Transverse colon (tissue), 4 donors: ENCODE measurements around the gene PYGO2. TPM values are rescaled to one million over a fixed set of nuclear protein-coding genes. Genes with fewer than 3 reads are reported as not detected.
"Not testable (repeated sequence)": the region's sequence is repeated elsewhere in the genome, so short reads cannot be mapped to it uniquely, and the experiment has no call there.

Experiments used
- DNase-seq: peaks from one replicate; pipeline ENCODE4 v3.0.0-alpha.2; 2019
- H3K27ac ChIP-seq, 4 donors: fragments of 200-600 bp; sonication (generic); 2 replicates each; pipeline ENCODE4 v1.5.1; 2016 to 2018; ENCODE audit warnings: inconsistent platforms in 4 of 4
- H3K27me3 ChIP-seq: fragments of 200-600 bp; sonication (generic); 2 replicates; pipeline ENCODE4 v1.5.1; 2017; ENCODE audit warnings: inconsistent platforms
- H3K36me3 ChIP-seq, 4 donors: fragments of 200-600 bp; sonication (generic); 2 replicates each; pipeline ENCODE4 v1.5.1; 2017 to 2019; ENCODE audit warnings: inconsistent platforms in 4 of 4
- H3K4me1 ChIP-seq, 4 donors: fragments of 200-600 bp; sonication (generic); 2 replicates each; pipeline ENCODE4 v1.5.1; 2017 to 2020; ENCODE audit warnings: inconsistent platforms in 4 of 4
- H3K4me3 ChIP-seq, 4 donors: fragments of 200-600 bp; sonication (generic); 1 replicate in 1 of 4; 2 replicates in 3 of 4; pipeline versions ENCODE4 v1.5.1 to v1.6.1; 2017 to 2019; ENCODE audit warnings: inconsistent platforms in 4 of 4
- H3K9me3 ChIP-seq, 2 donors: fragments of 200-600 bp; sonication (generic); 2 replicates each; pipeline ENCODE4 v1.5.1; 2017 to 2019; ENCODE audit warnings: inconsistent platforms in 2 of 2
- EP300 ChIP-seq: sonication (generic); formaldehyde crosslinking; IDR thresholded peaks from one replicate; pipeline ENCODE4 v1.6.1; 2017; ENCODE audit warnings: antibody characterized with exemption, low read depth
- POLR2A ChIP-seq: fragments of 450-650 bp; IDR thresholded peaks from one replicate; pipeline ENCODE4 v1.6.1; 2016; ENCODE audit warnings: antibody characterized with exemption, mild to moderate bottlenecking, moderate library complexity
- POLR2AphosphoS5 ChIP-seq, 3 donors: sonication (generic); formaldehyde crosslinking; IDR thresholded peaks; one replicate each; pipeline ENCODE4 v1.6.1; 2016; ENCODE audit warnings: antibody characterized with exemption in 3 of 3
- WGBS, 2 donors: methylation state at CpG; one replicate each; pipeline ENCODE4 v1.1.5; 2018; ENCODE audit warnings: low coverage in 1 of 2; 5-methylcytosine and 5-hydroxymethylcytosine counted together
- in situ Hi-C, 4 donors: fragments of 200-750 bp; cut with MboI; loops; one replicate each; pipeline versions ENCODE4 v1.15.0 to v1.15.1; 2017; ENCODE audit warnings: low sequenced_read_pairs in 3 of 4, low pct_ligation_motif_present in 1 of 4, low pct_unique_long_range_greater_than_20kb in 1 of 4
- intact Hi-C: fragments of 100-400 bp; cut with DNase I; formaldehyde crosslinking; loops from one replicate; pipeline ENCODE4 v1.15.1; 2023; ENCODE audit warnings: low total_unique reads
- total RNA-seq, 4 donors: library from RNA; depleted of rRNA; stranded (reverse); fragments of >200 nt; gene quantifications; one replicate each; pipeline ENCODE4 v1.1.0, GENCODE V29; 2016
- TF ChIP-seq, protein P1 (sequence below), 5 experiments: fragments of 200-600 bp in 3 of 5; fragments of 450-650 bp in 2 of 5; sonication (generic) in 3 of 5; IDR thresholded peaks; 1 replicate in 2 of 5; 2 replicates in 3 of 5; pipeline ENCODE4 v1.5.1; 2016 to 2017; ENCODE audit warnings: antibody characterized with exemption in 5 of 5, inconsistent platforms in 3 of 5, mild to moderate bottlenecking in 2 of 5, moderate library complexity in 1 of 5

The PYGO2 gene
- total RNA-seq, 4 donors from 2014 or later, result 23.3 to 63.7 (median 29.0) TPM

DNA sequence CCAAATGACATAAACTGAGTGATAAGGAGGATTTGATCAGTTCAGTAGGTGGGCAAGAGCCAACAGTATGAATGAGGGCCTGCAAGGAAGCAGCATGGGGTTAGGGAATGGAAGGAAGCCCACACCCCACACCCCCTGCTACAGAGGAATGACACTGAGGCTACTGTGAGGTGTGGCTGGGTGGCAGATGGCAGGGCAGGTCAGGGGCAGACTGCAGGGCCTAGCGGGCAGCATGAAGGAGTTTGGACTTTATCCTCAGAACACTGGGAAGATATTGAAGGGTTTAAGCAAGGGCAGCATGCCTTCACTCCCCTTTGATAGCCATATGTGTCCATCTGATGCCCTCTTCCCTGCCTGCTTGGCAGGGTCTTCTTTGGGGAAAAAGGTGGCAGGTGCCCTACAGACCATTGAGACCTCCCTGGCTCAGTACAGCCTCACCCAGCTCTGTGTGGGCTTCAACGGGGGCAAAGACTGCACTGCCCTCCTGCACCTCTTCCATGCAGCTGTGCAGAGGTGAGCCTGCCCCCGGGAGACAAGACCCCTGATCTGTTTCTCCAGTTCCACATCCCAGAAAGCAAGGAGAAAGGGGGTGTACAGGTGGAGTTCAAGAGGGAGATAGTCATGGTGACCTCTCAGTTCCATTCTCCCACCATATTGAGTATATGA, 27.7 kb upstream of the PYGO2 start:
- in situ Hi-C loops, result no loop called here
- TF ChIP-seq EP300, result no peak
- TF ChIP-seq POLR2A, result no peak
- TF ChIP-seq, protein P1, sequence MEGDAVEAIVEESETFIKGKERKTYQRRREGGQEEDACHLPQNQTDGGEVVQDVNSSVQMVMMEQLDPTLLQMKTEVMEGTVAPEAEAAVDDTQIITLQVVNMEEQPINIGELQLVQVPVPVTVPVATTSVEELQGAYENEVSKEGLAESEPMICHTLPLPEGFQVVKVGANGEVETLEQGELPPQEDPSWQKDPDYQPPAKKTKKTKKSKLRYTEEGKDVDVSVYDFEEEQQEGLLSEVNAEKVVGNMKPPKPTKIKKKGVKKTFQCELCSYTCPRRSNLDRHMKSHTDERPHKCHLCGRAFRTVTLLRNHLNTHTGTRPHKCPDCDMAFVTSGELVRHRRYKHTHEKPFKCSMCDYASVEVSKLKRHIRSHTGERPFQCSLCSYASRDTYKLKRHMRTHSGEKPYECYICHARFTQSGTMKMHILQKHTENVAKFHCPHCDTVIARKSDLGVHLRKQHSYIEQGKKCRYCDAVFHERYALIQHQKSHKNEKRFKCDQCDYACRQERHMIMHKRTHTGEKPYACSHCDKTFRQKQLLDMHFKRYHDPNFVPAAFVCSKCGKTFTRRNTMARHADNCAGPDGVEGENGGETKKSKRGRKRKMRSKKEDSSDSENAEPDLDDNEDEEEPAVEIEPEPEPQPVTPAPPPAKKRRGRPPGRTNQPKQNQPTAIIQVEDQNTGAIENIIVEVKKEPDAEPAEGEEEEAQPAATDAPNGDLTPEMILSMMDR (IDR thresholded peaks at IDR 0.05), result no peak
- TF ChIP-seq POLR2AphosphoS5 (IDR thresholded peaks at IDR 0.05), result peak in 1 of 3 donors; percentile 10
- 74% methylated on average over 3 of the region's 3 CpGs; no CpG with 5 or more reads in 1 of the 2 donors for WGBS, 2 donors
- no peak overlapping the region for H3K27ac ChIP-seq
- peaks cover under 1 to 12% (median 6%) of the 10 kb centered on the region in 4 donors for H3K4me1 ChIP-seq
- no peak overlapping the region for H3K4me3 ChIP-seq
- peaks cover 0 to 9% (median 0%) of the 10 kb centered on the region in 4 donors for H3K36me3 ChIP-seq
- H3K9me3 ChIP-seq, result no peaks in the 10 kb centered on the region
- DNase-seq, result no peak
- H3K27me3 ChIP-seq, result no peaks in the 10 kb centered on the region
- intact Hi-C loops, result no loop called here

DNA sequence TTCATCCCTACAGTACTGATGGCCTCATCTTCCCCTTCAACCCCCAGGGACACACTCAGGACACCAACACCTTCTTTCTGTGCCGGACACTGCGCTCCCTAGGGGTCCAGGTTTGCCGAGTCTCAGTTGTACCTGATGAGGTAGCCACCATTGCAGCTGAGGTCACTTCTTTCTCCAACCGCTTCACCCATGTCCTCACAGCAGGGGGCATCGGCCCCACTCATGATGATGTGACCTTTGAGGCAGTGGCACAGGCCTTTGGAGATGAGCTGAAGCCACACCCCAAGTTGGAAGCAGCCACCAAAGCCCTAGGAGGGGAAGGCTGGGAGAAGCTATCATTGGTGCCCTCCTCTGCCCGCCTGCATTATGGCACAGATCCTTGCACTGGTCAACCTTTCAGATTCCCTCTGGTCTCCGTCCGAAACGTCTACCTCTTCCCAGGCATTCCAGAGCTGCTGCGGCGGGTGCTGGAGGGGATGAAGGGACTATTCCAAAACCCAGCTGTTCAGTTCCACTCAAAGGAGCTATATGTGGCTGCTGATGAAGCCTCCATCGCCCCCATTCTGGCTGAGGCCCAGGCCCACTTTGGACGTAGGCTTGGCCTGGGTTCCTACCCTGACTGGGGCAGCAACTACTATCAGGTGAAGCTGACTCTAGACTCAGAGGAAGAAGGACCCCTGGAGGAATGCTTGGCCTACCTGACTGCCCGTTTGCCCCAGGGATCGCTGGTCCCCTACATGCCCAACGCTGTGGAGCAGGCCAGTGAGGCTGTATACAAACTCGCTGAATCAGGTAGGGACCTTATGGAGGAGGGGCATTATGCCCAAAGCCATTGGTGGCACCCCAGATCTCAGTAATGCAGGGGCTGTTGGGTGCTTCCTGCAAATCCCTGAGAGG, 26.7 kb upstream of the PYGO2 start:
- TF ChIP-seq POLR2AphosphoS5 (IDR thresholded peaks at IDR 0.05), result no peak
- no peak for TF ChIP-seq EP300
- TF ChIP-seq, protein P1 (IDR thresholded peaks at IDR 0.05), result no peak
- TF ChIP-seq POLR2A, result no peak
- in situ Hi-C loops (no loop called here), intact Hi-C loops (no loop called here)
- Histone ChIP-seq H3K4me3 (no peak overlapping the region), H3K36me3 (peaks cover 0 to 9% (median 0%) of the 10 kb centered on the region in 4 donors), H3K9me3 (no peaks in the 10 kb centered on the region), H3K27ac (no peak overlapping the region), H3K27me3 (no peaks in the 10 kb centered on the region), H3K4me1 (peaks cover 7 to 21% (median 15%) of the 10 kb centered on the region in 4 donors)
- no peak for DNase-seq
- WGBS, 2 donors, result 87% methylated on average over 17 of the region's 17 CpGs; no CpG with 5 or more reads in 1 of the 2 donors

DNA sequence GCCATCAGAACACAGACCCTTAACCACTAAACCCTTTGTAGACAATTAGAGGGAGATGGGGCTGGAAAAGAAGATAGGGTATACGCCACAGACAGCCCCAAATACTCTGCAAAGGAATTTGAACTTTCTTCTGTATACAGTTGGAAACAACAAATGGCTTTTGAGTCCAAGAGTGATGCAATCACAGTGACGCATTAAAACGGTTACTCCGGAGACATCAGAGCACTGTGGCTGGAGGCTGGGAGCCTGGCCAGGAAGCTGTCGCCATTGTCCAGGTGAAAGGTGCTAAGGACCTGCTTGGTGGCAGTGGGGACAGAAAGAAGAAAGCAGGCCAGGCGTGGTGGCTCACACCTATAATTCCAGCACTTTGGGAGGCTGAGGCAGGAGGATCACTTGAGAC, 25.7 kb upstream of the PYGO2 start:
- Histone ChIP-seq H3K9me3 (no peaks in the 10 kb centered on the region), H3K36me3 (peaks cover 0 to 9% (median 0%) of the 10 kb centered on the region in 4 donors), H3K4me3 (no peak overlapping the region), H3K4me1 (peaks cover 12 to 26% (median 20%) of the 10 kb centered on the region in 4 donors), H3K27ac (no peak overlapping the region), H3K27me3 (no peaks in the 10 kb centered on the region)
- WGBS, 2 donors, result 53 to 79% methylated on average over 5 to 6 of the region's 6 CpGs
- in situ Hi-C loops, result no loop called here
- DNase-seq, result no peak
- intact Hi-C loops, result no loop called here
- TF ChIP-seq EP300 (no peak), POLR2AphosphoS5 (IDR thresholded peaks at IDR 0.05) (no peak), POLR2A (no peak)
- TF ChIP-seq, protein P1 (IDR thresholded peaks at IDR 0.05), result no peak

DNA sequence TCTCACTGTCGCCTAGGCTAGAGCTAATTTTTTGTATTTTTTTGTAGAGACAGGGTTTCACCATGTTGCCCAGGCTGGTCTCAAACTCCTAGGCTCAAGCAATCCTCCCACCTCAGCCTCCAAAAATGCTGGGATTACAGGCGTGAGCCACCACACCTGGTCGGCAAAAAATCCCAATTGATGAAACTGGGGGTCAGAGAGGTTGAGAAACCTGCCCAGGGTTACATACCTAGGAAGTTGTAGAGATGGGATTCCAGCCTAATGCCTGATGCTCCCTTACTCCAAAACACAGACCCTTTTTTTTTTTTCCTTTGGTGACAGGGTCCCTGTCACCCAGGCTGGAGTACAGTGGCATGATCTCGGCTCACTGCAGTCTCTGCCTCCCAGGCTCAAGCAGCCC, 25.2 kb upstream of the PYGO2 start:
- 90 to 100% methylated on average over 1 to 4 of the region's 4 CpGs for WGBS, 2 donors
- in situ Hi-C loops, H3K27ac ChIP-seq, intact Hi-C loops, H3K4me3 ChIP-seq, H3K27me3 ChIP-seq, H3K9me3 ChIP-seq, H3K36me3 ChIP-seq, DNase-seq: not testable (repeated sequence)
- H3K4me1 ChIP-seq, result peaks cover 13 to 29% (median 21%) of the 10 kb centered on the region in 4 donors
